ENCODE data around the gene SH3BP5L.

The SH3BP5L gene

DNA sequence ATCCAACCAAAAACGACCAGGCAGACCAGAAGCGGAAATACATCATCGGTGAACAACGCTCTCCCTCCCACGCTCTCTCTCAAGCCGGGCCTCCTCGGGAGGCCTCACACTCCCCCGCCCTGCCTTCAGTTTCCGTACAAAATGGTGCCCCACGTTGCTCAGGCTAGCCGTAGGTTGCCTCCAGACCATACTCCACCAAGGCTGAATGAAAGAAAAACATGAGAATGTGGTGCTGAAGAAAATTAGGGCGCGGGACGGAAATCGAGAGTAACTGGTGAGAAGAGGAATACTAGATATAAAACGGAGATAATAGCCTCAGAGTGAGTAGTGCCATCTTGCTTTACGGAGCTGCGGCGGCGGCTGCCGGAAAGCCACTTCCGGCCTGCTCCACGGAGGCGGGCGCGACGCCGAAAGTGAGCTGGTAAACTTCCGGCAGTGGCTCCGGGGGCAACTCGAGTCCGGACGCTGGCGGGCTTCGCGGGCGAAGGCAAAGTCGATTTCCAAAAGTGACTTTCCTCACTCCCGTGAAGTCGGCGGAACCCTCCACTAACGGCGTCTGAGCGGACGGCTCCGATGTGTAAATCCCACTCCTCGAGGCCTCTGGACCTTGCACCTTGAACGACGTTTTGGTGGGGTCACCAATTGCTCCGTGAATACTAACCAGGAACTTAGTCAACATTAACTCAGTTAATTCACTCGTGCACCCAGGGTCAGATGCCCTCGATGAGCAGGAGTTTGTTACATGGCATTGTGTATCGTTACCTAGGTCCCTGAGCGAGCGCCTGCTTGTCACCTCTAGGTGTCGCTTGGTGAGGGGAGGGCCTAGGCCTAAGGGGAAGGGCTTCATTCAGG lies at the start of gene SH3BP5L:
TSS of gene SH3BP5L (minus strand) at position 7 of the 852 bp plus-strand sequence. CDS start 980 bp downstream, outside the sequence.
- DNase-seq (ENCODE audit: low spot score), result peak; percentile 93

DNA sequence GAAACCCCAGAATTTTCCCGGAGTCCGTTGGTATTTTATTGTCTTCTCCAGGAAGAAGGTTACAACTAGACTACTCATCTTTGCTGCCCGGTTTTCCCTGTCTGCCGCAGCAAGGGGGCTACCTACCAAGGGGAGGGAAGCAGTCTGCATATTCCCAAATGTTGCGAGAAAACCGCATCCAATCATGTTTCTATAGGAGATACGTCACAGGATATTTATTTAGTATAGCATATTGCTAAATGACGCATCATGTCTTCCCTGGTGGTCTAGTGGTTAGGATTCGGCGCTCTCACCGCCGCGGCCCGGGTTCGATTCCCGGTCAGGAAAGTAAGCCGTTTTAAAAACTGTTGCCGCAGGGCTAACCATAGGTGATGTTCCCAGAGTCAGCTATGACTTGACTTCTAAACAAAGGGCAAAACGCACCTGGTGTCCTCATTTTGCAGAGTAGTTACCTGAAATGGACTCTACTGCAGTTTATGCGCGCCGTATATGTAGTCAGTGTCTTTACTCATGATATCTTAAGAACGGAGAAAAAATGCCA lies 48.3 kb upstream of the SH3BP5L start:
- DNase-seq (ENCODE audit: low spot score), result peak; percentile 82

DNA sequence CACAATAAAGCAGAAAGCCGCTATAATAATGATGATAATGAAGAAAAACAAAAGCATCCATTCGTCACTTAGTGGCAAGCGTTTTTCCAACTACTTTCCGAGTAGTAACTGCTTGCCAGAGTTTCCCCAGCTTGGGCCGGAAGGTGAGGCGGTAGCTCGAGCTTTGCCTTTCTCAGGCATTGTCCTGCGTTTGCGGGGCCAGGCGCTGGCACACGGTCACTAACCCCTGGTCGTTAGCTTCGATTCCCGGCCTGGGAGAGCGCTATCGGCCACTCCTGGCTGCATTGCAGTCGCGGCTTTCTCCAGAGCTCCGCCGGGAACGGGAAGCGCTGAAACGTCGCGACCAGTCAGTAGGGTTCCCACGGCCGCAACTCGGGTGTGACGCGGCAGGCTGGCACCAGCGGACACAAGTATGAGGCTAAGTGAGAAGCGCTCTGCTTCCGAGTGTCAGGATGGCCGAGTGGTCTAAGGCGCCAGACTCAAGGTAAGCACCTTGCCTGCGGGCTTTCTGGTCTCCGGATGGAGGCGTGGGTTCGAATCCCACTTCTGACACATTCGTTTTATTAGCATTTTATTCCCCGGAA lies 47.8 kb upstream of the SH3BP5L start:
- peak; percentile 94 for DNase-seq (ENCODE audit: low spot score)

DNA sequence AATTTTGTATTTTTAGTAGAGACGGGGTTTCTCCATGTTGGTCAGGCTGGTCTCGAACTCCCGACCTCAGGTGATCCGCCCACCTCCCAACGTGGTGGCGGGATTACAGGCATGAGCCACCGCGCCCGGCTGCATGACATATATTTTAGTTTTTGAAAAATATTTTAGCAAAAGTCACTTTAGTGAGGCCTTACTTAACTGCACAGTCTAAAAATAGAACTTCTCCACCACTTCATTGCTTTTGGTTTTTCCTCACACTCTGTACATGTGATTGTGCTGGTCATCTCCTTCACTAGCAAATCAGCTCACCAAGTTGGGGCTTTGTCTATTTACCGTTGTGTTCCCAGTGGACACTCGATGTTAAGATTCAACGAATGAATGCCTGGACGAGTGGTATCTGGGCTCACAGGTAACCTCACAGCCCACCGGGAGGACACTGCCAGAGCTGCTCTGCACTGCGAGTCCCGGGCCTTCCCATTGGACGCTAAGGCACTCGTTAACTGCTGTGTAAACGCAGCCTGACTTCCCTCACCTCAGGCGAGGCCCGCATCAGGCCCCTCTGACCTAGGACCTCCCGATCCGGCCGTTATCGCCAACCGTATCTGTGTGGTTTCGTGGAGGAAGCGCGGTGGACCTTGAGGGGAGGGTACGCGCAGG lies 47.2 kb upstream of the SH3BP5L start:
- peak; percentile 72 for DNase-seq (ENCODE audit: low spot score)

DNA sequence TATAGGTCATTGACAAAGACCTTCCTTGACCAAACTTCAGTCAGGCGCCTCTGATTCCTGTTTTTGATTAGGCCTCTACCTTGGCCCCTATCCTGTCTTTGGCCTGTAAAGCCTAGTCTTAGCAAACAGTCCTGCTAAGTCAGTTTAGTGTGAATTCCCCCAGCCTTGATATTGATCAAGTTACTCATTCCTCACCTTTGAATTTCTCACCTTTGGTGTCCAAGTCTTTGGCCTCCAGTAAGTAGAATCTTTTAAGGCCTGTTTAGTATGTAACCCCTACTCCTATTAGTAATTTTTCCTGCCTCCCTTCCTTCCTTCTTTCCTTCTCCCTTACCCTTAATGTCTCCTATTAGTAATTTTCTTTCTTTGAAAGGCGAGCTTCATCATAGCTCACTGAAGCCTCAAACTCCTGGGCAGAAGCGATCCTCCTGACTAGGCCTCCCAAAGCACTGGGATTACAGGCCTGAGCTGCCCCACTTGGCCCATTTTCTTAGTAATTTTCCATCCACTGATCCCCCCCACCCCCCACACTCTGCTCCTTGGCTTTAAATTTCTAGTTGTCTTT lies 46.2 kb upstream of the SH3BP5L start:
- DNase-seq (ENCODE audit: low spot score), result no peak

DNA sequence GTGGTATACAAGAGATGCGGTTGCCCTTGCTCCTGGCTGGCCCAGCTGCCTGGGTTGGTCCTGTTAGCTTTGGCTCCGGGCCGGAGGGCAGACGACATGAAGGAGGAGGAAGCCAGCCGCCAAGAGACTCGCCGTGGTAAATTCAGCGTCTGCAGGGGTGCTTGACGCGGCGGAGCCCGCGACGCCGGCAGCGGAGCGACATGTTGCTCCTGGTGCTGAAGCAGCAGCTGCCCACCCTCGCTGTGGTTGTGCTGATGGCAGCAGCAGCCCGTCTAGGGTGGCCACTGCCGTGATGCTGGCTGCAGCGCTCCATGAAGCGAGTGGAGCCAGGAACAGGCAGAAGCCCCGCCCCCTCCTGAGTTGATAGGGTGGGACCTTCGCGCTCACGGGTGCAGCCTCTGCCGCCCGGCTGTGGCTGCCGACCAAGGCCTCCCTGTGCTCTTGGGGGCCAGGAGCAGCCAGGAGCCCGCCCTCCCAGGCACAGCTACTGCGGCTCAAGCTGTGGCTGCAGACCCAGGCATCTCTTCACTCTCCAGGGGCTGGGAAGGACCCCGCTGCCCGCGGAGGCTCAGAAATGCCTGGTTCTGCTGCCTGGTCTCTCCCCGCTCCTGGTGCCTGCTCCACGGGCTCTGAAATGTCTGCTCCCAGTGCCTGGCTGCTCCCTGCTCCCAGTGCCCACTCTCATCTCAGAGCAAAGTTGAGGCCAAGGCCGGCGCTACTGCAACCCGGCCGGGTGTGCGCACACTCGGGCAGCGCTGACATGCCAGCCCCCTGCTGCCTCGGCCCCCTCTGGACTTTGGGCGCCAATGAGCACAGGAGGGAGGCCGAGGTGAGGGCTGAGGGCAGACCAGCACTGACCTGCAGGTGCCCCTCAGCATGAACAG lies 37.5 kb upstream of the SH3BP5L start:
- peak; percentile 52 for DNase-seq (ENCODE audit: low spot score)

DNA sequence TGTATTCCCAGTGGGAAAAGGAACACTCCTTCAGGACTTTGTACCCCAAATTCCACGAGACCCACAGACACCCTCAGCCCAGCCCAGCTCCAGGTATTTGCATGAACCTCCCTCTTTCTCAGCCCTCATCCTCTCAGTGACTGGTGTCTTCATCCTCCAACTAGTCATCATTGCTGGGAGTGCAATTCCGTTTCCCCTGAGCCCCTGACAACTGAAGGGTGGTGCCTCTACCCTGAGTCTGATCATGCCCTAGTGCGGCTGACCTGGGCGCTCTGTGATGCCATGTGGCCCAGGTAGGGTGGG lies 36.9 kb upstream of the SH3BP5L start:
- DNase-seq (ENCODE audit: low spot score), result no peak

DNA sequence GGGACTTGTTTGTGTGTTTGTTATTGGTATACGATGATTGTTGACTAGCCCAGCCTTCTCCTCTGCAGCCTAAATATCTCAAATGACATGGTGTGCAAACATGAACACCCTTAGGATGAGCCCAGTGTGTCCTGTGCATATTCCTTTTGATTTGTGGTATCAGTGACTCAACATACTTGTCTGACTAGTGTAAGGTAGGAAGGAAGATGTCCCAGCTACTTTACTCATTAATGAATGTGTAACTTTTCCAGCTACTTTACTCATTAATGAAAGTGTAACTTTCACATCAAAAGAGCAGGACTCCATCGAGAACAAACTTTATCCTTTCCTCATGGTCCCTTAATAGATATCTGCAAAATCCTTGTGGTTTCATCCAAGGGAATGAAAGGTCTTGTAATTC lies 35.9 kb upstream of the SH3BP5L start:
- no peak for DNase-seq (ENCODE audit: low spot score)

DNA sequence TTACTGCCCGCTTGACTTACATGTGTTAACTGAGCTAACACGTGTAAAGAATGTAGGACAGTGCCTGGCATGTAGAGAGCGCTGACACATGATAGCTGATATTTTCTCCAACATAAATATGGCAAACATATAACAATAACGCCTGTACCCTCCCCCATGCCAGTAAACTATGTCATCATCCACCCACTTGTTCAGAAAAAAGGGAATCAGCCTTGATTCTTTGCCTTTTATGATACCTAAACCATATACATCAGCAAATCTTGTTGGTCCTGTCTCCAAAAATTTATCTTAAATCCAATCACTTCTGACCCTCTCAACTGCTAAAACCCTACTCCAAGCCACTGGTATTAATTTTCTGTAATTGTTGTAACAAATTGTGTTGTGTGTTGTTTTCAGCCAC lies 34.3 kb upstream of the SH3BP5L start:
- no peak for DNase-seq (ENCODE audit: low spot score)

DNA sequence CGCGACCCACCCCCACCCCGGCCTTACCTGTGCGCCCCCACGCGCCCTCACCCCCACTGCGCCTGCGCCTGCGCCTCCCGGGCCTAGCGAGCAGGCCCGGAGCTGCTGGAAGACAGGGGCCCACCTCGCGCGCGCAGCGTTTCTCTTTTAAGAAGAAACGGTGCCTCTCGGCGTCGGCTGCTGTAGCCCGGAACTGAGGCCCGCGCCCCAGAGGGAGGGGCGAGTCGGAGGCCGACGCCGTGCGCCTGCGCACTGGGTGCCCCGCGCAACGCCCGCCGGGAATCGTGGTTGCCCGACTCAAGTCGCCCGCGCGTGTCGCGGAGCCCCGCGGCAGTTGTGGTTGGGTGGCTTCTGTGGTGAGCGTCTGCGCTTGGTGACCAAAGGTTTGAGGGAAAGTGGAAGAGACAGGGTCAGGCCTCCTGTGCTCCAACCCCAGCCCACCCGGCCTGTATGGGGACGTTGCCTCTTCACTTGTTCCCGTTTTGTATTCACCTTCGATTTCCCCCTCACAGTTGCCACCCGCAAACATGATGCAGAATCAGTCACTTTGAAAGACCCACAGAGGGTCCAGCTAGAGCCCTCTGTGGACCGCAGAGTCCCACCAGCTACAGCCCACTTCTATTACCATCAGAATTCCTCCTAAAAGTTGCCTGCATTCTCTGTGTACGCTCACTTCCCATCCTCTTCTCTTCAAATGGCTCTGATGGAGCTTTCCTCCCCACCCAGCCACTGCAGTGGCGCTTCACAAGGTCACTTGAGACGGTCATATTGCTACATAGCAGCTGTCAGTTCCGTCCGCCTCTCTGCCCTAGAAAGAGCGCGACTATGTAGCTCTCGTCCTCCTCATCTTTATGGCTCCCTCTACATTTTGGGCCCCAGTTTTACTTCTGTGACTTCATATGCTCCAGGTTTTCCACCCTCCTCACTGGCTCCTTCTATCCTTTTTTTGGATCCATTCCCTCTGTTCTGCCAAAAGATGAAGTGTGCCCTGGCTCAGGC lies 33.5 kb upstream of the SH3BP5L start, which contains the start of gene ZNF692:
TSS of gene ZNF692 (minus strand) at position 195 of the 999 bp plus-strand sequence. CDS start 776 bp downstream, outside the sequence.
- DNase-seq (ENCODE audit: low spot score), result peak; percentile 97

DNA sequence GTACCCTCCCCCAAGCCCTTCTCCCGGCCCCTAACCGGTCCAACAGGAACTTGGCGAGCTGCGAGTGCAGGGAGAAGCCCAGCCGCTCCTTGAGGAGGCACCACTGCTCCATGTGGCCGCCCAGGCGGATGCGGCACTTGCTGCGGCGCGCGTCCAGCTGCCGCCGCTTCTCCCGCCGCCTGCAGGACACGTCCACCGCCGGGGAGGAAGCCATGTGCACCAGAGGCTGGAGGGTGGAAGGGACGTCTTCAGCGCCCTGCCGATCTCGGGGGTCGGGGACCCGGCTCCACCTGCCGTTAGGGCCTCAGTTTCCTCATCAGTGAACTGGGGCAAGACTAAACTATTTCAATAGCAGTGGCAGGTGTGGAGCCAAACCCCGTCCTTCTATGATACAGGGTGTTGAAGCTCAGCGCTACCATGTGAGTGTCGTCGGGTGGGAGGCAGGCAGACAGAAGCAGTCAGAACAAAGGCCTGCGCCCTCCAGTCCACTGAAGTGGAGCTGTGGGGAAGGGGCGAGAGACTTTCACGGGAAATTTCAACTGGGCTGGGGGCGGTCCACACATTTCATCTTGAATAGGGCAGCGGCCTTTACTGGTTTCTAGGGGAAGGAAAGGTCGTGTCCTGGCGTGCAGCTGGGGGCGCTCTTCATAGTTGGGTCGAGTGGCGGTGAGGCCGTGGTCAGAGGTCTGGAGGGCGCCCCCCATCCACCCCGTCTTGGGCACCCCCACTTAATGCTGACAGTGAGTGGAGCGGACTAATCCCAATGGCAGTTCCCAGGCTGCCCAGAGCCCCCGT lies 32.6 kb upstream of the SH3BP5L start:
- peak; percentile 67 for DNase-seq (ENCODE audit: low spot score)

DNA sequence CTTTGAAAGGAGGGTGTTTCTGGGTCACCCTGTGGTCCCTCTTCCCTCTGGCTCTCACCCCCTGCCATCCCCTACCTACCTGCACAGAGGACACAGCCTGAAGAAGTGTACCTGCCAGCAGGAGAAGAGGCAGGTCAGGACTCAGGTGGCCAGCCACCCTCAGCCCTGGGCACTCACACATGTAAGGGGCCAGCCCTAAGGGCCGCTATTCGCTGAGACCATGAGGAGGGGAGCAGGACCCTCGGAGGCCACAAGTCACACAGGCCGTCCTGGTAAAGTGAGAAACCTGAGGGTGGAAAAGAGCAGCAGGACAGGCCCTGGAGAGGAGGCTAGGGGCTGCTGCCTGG lies 32.0 kb upstream of the SH3BP5L start:
- DNase-seq (ENCODE audit: low spot score), result no peak

DNA sequence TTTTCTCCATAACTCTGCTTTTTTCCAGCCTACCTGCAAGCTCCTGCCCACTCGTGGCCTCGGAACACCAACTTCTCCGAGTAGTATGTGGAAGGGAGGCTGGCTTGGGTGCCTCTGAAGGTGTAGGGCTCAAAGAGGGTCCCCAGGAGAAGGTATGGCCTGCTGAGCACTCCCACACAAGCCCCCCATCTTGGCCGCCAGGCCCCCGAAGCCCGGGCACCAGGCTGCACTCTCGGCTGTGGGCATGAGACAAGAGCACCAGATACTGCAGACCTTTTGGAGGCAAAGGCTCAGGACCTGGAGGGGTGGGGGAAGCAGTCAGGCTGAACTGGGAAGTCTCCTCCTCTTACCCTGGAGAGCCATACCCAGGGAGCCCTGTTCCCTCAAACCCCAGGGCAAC lies 31.5 kb upstream of the SH3BP5L start:
- no peak for DNase-seq (ENCODE audit: low spot score)

DNA sequence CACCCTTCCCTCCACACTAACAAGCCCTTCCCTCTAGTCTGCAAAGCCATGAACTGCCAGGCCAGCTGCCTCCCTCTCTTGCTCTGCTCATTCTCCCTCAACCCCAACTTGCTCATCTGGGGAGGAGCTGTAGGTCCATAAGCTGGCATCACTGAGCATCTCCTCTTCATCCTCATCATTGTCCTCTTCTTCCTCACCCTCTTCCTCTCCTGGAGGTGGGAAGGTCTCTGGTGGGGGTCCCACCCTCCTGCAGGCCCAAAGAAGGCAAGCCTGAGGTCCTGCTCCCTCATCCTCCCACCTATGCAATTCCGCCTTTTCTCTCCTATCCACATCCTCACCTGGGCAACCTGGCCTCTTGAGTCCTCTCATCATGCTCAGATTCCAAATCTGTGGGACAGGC lies 30.5 kb upstream of the SH3BP5L start:
- no peak for DNase-seq (ENCODE audit: low spot score)

DNA sequence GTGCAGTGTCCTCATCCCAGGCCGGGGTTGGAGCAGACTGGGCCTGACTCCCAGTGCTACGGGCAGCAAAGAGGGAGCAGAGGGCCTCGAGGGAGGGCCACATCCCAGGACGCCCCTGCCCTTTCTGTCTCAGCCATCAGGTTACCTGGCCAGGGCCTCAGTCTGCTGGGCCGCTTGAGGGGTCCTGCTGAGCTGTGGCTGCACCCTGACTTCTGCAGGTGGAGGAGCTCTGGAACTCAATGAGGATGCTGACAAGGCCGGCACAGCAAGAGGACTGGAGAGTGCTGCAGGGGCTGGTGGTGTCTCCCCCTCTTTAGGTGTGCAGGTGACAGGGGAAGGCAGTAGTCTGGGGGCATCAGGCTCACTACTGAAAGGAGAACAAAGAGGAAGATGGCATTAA lies 29.9 kb upstream of the SH3BP5L start:
- no peak for DNase-seq (ENCODE audit: low spot score)

DNA sequence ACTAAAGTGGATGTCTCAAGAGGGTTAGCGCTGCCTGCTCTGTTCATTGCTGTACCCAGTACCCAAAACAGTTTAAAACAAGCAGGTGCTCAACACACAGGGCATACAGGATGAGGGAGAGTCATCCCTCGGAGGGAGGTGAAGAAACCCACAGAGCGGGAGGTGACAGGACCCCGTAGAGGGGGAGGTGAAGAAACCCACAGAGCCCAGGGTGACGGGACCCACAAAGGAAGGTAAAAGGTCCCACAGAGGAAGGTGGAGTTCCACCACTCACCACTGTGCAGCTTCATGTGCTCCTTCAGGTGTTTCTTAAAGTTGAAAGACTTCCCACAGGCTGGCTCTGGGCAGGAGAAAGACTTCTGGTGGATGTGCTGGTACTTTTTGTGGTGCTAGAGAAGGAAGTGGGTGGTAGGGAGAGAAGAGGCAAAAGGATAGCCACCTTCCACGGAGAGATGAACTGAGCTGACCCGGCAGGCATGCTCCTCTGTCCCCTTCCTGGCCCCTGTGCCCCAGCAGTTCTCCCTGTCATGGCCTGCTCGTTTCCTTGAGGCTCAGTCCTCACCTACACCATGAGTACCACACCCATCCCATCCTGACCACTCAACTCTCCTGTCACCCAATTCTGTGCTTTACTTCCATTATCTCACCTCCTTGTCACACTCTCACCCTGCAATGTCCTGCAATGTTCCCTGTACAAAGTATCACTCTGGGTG lies 28.1 kb upstream of the SH3BP5L start:
- DNase-seq (ENCODE audit: low spot score), result no peak

DNA sequence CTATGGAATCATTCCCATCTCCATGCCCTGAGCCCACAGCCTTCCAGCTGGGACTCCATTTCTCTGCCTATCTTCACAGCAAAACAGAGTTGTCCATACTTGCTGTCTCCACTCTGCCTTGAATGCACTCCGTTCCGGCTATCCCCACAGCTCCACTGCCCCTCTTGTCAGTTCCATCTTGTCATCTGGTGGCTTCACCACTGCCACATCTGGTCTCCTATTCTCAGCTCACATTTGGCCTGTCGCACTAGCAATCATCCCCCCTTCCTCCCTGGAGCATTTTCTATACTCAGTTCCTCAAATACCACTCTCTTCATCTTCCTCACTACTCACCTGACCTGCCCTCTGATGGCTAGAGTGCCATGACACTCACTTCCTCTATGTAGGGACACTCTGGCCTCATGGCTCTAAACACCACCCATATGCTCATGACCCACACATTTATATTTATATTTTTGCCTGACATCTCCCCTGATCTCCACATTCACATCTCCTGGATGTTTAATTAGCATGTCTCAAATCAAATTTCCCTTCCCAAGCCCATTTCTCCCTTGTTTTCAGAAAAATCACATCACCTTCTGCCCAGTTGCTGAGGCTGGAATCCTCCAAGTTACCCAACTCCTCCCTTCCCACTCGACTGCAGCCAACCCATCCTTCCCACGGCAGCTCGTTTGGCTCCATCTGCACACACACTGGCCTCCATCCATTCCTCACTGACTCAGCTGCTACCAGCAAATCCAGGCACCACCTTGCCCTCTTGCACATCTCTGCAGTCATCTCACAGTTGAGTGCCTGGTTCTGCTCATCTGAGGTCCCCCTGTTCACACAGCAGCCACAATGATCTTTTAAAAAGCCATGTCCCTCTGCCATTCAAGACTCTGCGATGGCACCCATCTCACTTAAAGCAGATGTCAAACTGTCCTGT lies 27.0 kb upstream of the SH3BP5L start:
- DNase-seq (ENCODE audit: low spot score), result no peak

DNA sequence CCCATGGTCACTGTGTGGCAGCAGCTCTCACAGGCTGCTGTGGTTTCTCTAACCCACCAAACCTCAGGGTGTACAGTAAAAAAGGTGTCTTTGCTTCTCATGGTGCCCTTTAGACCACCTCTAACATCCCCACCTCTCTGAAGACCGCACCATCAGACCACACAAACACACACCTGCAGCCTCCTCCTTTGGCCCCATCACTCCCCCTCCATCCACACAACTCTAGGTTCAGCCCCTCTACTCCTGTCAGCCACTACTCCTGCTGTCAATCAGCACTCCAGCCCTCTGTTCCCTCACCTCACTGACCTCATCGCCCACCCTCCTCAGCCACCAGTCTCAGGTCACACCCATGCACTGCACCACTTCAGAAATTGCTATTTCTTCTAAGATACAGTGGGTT lies 25.7 kb upstream of the SH3BP5L start:
- no peak for DNase-seq (ENCODE audit: low spot score)

Measured in LoVo (cell line).